Measurements from ENCODE around the gene C13orf42.

DNA sequence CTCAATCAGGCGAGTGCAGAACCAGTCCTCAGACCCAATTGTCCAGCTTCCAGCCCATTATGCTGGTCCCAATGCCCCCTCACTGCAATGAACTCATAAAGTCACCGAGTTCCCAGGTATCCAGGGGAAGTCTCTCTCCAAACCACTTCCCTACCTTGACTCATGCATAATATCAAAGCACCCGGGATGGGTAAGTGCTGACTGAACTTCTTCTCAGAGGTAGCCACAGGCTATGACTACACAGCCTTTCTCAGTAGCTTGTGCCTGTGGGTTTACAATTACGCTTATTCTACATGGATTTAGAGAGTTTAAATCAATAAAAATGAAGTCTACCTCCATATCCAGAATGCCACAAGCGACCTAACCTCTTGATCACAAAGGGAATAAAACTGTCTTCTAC is 1.7 kb upstream of the C13orf42 start:
- TF ChIP-seq, protein P1, sequence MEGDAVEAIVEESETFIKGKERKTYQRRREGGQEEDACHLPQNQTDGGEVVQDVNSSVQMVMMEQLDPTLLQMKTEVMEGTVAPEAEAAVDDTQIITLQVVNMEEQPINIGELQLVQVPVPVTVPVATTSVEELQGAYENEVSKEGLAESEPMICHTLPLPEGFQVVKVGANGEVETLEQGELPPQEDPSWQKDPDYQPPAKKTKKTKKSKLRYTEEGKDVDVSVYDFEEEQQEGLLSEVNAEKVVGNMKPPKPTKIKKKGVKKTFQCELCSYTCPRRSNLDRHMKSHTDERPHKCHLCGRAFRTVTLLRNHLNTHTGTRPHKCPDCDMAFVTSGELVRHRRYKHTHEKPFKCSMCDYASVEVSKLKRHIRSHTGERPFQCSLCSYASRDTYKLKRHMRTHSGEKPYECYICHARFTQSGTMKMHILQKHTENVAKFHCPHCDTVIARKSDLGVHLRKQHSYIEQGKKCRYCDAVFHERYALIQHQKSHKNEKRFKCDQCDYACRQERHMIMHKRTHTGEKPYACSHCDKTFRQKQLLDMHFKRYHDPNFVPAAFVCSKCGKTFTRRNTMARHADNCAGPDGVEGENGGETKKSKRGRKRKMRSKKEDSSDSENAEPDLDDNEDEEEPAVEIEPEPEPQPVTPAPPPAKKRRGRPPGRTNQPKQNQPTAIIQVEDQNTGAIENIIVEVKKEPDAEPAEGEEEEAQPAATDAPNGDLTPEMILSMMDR (conservative IDR thresholded peaks at IDR 0.05; ENCODE audit: low read length), result no peak
- TF ChIP-seq EZH2phosphoT487 (IDR thresholded peaks at IDR 0.05; ENCODE audit: borderline replicate concordance), result no peak
